PC-9 (cell line): Measurements from ENCODE around the gene MED13L.
"Not testable (repeated sequence)": the region's sequence is repeated elsewhere in the genome, so short reads cannot be mapped to it uniquely, and the experiment has no call there.

Experiments used
- CTCF ChIP-seq: fragments of 200-600 bp; sonication (generic); conservative IDR thresholded peaks from 2 replicates; pipeline ENCODE4 v1.6.1; 2017; ENCODE audit warnings: mixed run types, antibody characterized with exemption, mild to moderate bottlenecking, moderate library complexity
- EZH2 ChIP-seq: fragments of 200-600 bp; sonication (generic); IDR thresholded peaks from 2 replicates; pipeline ENCODE4 v1.8.0; 2017; ENCODE audit warnings: antibody characterized with exemption, low read depth

- TF ChIP-seq CTCF, EZH2: not testable (repeated sequence)
Measured at GRCh38 chr12:116238570-116239119, 38.8 kb downstream of the MED13L start.
